HEK293T (cell line): Measurements from ENCODE around the gene PRXL2A.
A peak's percentile ranks its signal among the peaks of the same experiment; 100 is the strongest.

Experiments used
- CTCF ChIA-PET: fragments of 350-600 bp; formaldehyde crosslinking; extraction: SDS; loops from one replicate; lab custom pipeline; 2021; ENCODE audit warnings: antibody characterized with exemption, inconsistent platforms; lab: Yijun Ruan, JAX
- POLR2A ChIA-PET: fragments of 350-600 bp; formaldehyde crosslinking; extraction: SDS; loops from one replicate; lab custom pipeline; 2020; ENCODE audit warnings: antibody characterized with exemption, inconsistent platforms; lab: Yijun Ruan, JAX
- DNase-seq: peaks from one replicate; pipeline ENCODE4 v3.0.0; 2012; ENCODE audit warnings: mixed read lengths; ENCODE audit errors: extremely low spot score
- ARNT ChIP-seq: fragments of 450-650 bp; IDR thresholded peaks from 2 replicates; pipeline ENCODE4 v1.6.1; 2017; ENCODE audit warnings: mild to moderate bottlenecking
- BHLHE40 ChIP-seq: fragments of 450-650 bp; IDR thresholded peaks from 2 replicates; pipeline ENCODE4 v1.6.1; 2016; ENCODE audit warnings: mild to moderate bottlenecking, moderate library complexity, borderline replicate concordance
- CTBP1 ChIP-seq: fragments of 450-650 bp; IDR thresholded peaks from 2 replicates; pipeline ENCODE4 v1.6.1; 2016; ENCODE audit warnings: borderline replicate concordance
- ELF4 ChIP-seq: fragments of 450-650 bp; IDR thresholded peaks from 2 replicates; pipeline ENCODE4 v1.6.1; 2017; ENCODE audit warnings: antibody characterized with exemption
- FOXA1 ChIP-seq: fragments of 450-650 bp; IDR thresholded peaks from 2 replicates; pipeline ENCODE4 v1.6.1; 2016; ENCODE audit warnings: mild to moderate bottlenecking
- FOXK2 ChIP-seq: fragments of 450-650 bp; IDR thresholded peaks from 2 replicates; pipeline ENCODE4 v1.6.1; 2016; ENCODE audit warnings: mild to moderate bottlenecking
- FOXM1 ChIP-seq: fragments of 450-650 bp; IDR thresholded peaks from 2 replicates; pipeline ENCODE4 v1.6.1; 2017; ENCODE audit warnings: mild to moderate bottlenecking, borderline replicate concordance
- HDGF ChIP-seq: fragments of 450-650 bp; IDR thresholded peaks from 2 replicates; pipeline ENCODE4 v1.6.1; 2017; ENCODE audit warnings: antibody characterized with exemption, borderline replicate concordance
- L3MBTL2 ChIP-seq: fragments of 450-650 bp; conservative IDR thresholded peaks from 2 replicates; pipeline ENCODE4 v1.6.1; 2016; ENCODE audit warnings: mild to moderate bottlenecking
- LEF1 ChIP-seq: fragments of 450-650 bp; IDR thresholded peaks from 2 replicates; pipeline ENCODE4 v1.6.1; 2017; ENCODE audit warnings: mild to moderate bottlenecking, borderline replicate concordance
- NFRKB ChIP-seq: fragments of 450-650 bp; IDR thresholded peaks from 2 replicates; pipeline ENCODE4 v1.6.1; 2016; ENCODE audit warnings: mild to moderate bottlenecking, moderate library complexity
- PKNOX1 ChIP-seq: fragments of 450-650 bp; IDR thresholded peaks from 2 replicates; pipeline ENCODE4 v1.6.1; 2016
- SP1 ChIP-seq: fragments of 450-650 bp; IDR thresholded peaks from 2 replicates; pipeline ENCODE4 v1.6.1; 2017
- SUZ12 ChIP-seq: fragments of 450-650 bp; IDR thresholded peaks from 2 replicates; pipeline ENCODE4 v1.6.1; 2016; ENCODE audit warnings: mild to moderate bottlenecking
- TARDBP ChIP-seq: fragments of 450-650 bp; IDR thresholded peaks from 2 replicates; pipeline ENCODE4 v1.6.1; 2016
- ZNF384 ChIP-seq: fragments of 450-650 bp; IDR thresholded peaks from 2 replicates; pipeline ENCODE4 v1.6.1; 2016

The PRXL2A gene

DNA sequence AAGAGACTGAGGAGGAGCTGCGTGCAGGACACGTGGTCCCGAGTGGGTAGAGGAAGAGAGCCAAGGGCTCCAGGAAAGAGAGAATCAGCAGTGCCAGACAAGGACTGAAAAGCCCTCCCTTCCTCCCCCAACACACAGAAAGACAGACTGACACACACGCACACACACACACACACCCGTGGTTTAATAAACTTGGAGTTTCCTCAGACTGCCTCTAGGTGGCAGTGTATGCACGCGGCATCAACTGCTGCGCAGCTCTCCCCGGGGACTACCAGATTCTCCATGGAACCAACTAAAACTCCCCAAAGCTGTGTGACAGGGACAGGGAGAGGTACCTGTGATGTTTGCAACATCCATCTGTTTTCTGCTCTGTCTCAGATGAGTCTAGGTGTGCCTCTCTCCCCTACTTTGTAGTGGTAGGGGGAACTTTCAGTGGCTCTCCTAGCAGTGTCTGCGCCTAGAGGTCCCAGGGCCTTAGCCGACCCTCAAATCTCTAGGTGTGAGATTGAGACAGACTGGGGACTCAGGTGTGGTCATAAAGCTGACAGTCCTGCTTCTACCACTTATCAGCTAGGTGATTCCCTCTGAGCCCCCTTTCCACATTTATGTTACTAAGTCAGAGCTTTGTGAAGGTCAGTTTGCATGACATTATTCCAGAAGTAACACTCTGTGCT lies 36.4 kb downstream of the PRXL2A start:
- ChIA-PET CTCF (interaction anchor here (0.5 to 2.6 kb wide), 13 partner anchors 10 to 67 kb away, joined by 3 to 47 read pairs (median 4); no protein-coding TSS in a partner anchor), POLR2A (no interaction called here)
- DNase-seq = peak; percentile 77
- TF ChIP-seq TARDBP (peak; percentile 70; the same call in 1 of the 2 replicates), ELF4 (no peak), SP1 (no peak)

DNA sequence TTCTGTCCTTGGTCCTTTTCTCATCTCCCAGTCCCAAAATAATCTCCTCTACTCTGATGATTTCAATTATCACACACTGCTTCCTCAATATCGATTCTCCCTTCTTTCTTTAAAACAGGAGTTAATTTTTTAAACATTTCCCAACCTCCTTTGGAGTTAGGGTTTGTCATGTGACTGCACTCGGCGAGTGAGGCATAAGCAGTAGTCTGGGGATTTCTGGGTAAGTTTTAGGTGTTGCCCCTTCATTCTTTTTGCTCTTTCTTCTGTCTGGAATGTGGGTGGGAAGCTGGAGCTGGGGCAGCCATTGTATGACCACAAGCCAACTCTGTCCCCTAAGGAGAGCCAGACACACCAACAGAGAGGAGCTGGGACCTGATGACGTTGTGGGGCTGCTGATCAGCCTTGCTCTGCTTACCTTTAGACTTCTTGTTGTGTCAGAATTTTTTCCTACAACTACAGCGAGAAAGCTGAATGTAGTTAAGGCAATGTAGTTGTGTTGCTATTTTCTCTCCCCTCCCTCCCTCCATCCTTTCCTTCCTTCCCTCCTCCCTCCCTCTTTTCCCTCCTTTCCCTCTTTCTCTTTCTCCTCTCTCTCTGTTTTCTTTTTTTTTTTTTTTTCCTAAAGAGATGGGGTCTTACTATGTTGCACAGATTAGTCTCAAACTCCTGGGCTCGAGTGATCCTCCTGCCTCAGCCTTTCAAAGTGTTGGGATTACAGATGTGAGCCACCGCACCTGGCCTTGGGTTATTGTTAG lies 39.3 kb downstream of the PRXL2A start:
- no peak for TF ChIP-seq SP1
- no peak for TF ChIP-seq BHLHE40
- no peak for TF ChIP-seq ELF4
- no peak for TF ChIP-seq CTBP1
- no peak for TF ChIP-seq FOXK2
- TF ChIP-seq LEF1 = no peak
- no peak for TF ChIP-seq FOXA1
- TF ChIP-seq FOXM1 = no peak
- TF ChIP-seq PKNOX1 = no peak
- TF ChIP-seq ARNT = no peak
- no peak for TF ChIP-seq NFRKB
- TF ChIP-seq SUZ12 = no peak
- TF ChIP-seq L3MBTL2 = no peak
- no peak for TF ChIP-seq HDGF
- no peak for TF ChIP-seq ZNF384
- no peak for TF ChIP-seq TARDBP
- no peak for DNase-seq
- ChIA-PET CTCF (interaction anchor here (3.1 kb wide), 1 partner anchor 57 kb away, joined by 20 read pairs; no protein-coding TSS in a partner anchor), POLR2A (no interaction called here)

GRCh38 chr10:80448209-80448942 lies 40.0 kb downstream of the PRXL2A start:
- DNase-seq = no peak
- POLR2A ChIA-PET = no interaction called here
- no peak for TF ChIP-seq SP1
- TF ChIP-seq ARNT = no peak
- TF ChIP-seq SUZ12 = no peak
- no peak for TF ChIP-seq L3MBTL2
- no peak for TF ChIP-seq FOXK2
- no peak for TF ChIP-seq CTBP1
- no peak for TF ChIP-seq FOXA1
- no peak for TF ChIP-seq FOXM1
- TF ChIP-seq HDGF = no peak
- TF ChIP-seq NFRKB = no peak
- no peak for TF ChIP-seq TARDBP
- TF ChIP-seq PKNOX1 = no peak
- TF ChIP-seq BHLHE40 = no peak
- no peak for TF ChIP-seq ELF4
- TF ChIP-seq ZNF384 = no peak
- no peak for TF ChIP-seq LEF1
- CTCF ChIA-PET = interaction anchor here (0.6 to 3.1 kb wide), 2 partner anchors 57 to 1074 kb away, joined by 3 to 20 read pairs; no protein-coding TSS in a partner anchor

- CTCF ChIA-PET = interaction anchor here (0.6 to 3.1 kb wide), 4 partner anchors 15 to 872 kb away, joined by 3 to 20 read pairs (median 4); no protein-coding TSS in a partner anchor
- POLR2A ChIA-PET = interaction anchor here (0.5 kb wide), 1 partner anchor 56 kb away, joined by 3 read pairs; no protein-coding TSS in a partner anchor
Measured at GRCh38 chr10:80449520-80449919, 41.2 kb downstream of the PRXL2A start.

More at GRCh38 chr10:80449520-80449919, 41.2 kb downstream of the PRXL2A start:
- TF ChIP-seq ARNT (no peak), PKNOX1 (no peak), FOXK2 (no peak), SP1 (no peak), TARDBP (no peak), NFRKB (no peak), L3MBTL2 (no peak), LEF1 (no peak), FOXM1 (no peak), ELF4 (no peak), ZNF384 (no peak)
- DNase-seq = no peak
